WTC11 (cell line): ENCODE results near the gene RASGRP3.

Source experiments
- ESRRA ChIP-seq: sonication (generic); formaldehyde crosslinking; IDR thresholded peaks from 2 replicates; pipeline ENCODE4 v1.8.1; 2022; ENCODE audit warnings: mild to moderate bottlenecking, missing genetic modification reagents, borderline replicate concordance
- JAZF1 ChIP-seq: fragments of 250-450 bp; sonication (Bioruptor Pico); IDR thresholded peaks from 2 replicates; pipeline ENCODE4 v1.9.0; 2021; ENCODE audit warnings: moderate library complexity, mild to moderate bottlenecking, inconsistent platforms
- JUN ChIP-seq: sonication (generic); formaldehyde crosslinking; IDR thresholded peaks from 2 replicates; pipeline ENCODE4 v1.8.0; 2023; ENCODE audit warnings: mild to moderate bottlenecking, missing genetic modification reagents
- NR2C2 ChIP-seq: sonication (generic); formaldehyde crosslinking; IDR thresholded peaks from 2 replicates; pipeline ENCODE4 v1.8.0; 2022; ENCODE audit warnings: mild to moderate bottlenecking, missing genetic modification reagents
- ZNF138 ChIP-seq: sonication (generic); formaldehyde crosslinking; conservative IDR thresholded peaks from 2 replicates; pipeline ENCODE4 v1.8.1; 2022; ENCODE audit warnings: mild to moderate bottlenecking, moderate library complexity, missing genetic modification reagents
- TF ChIP-seq, protein P1 (sequence below): fragments of 200-600 bp; IDR thresholded peaks from 2 replicates; pipeline ENCODE4 v1.8.0; 2022; ENCODE audit warnings: antibody characterized with exemption
- TF ChIP-seq, protein P2 (sequence below): sonication (generic); formaldehyde crosslinking; IDR thresholded peaks from 2 replicates; pipeline ENCODE4 v1.8.0; 2022; ENCODE audit warnings: mild to moderate bottlenecking, missing genetic modification reagents

DNA sequence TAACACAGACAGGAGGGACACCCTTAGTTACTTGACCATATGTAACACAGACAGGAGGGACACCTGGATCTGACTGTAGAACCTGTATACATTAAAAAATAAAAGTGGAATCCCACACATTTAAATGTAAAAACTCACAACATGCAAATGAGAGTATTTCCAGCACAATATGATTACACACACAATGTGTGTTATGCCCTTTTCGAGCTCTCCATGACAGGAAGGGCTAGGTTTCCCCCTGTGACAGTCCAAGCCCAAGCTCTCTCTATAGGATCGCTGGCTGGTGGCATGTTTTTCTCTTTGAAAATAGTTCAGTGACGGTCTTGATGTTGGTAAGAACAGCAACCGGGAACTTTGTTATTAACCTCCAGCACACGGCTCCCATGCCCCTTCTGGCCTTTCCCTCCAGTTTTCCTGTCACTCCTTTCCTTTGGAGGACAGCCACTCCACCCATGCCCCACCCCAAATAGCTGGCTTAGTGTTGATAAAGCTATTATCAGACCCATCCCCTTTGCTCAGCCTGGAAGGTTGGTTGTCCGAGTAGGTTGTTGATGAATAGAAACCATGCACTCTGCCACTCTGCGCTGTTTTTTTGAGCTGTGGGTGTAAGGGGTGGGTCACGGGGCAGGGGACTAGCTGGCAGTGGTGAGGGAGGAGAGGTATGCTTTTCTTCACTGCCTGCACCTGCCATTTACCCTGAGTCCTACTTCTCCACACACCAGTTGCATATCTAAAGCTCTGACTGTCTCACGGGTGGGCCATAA, 2.7 kb downstream of the RASGRP3 start:
- TF ChIP-seq, protein P1, sequence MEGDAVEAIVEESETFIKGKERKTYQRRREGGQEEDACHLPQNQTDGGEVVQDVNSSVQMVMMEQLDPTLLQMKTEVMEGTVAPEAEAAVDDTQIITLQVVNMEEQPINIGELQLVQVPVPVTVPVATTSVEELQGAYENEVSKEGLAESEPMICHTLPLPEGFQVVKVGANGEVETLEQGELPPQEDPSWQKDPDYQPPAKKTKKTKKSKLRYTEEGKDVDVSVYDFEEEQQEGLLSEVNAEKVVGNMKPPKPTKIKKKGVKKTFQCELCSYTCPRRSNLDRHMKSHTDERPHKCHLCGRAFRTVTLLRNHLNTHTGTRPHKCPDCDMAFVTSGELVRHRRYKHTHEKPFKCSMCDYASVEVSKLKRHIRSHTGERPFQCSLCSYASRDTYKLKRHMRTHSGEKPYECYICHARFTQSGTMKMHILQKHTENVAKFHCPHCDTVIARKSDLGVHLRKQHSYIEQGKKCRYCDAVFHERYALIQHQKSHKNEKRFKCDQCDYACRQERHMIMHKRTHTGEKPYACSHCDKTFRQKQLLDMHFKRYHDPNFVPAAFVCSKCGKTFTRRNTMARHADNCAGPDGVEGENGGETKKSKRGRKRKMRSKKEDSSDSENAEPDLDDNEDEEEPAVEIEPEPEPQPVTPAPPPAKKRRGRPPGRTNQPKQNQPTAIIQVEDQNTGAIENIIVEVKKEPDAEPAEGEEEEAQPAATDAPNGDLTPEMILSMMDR = no peak
- TF ChIP-seq ESRRA = no peak
- TF ChIP-seq, protein P2, sequence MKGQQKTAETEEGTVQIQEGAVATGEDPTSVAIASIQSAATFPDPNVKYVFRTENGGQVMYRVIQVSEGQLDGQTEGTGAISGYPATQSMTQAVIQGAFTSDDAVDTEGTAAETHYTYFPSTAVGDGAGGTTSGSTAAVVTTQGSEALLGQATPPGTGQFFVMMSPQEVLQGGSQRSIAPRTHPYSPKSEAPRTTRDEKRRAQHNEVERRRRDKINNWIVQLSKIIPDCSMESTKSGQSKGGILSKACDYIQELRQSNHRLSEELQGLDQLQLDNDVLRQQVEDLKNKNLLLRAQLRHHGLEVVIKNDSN (CRISPR knock-in tag) = no peak
- TF ChIP-seq JAZF1 = no peak
- no peak for TF ChIP-seq ZNF138 (CRISPR knock-in tag)
- no peak for TF ChIP-seq JUN (CRISPR knock-in tag)
- no peak for TF ChIP-seq NR2C2
